GM12878 (cell line): Measurements from ENCODE around the gene SLC51A. TPM values are rescaled to one million over a fixed set of nuclear protein-coding genes. Genes with fewer than 3 reads are reported as not detected.

Source experiments
- ATAC-seq: fragments of 200-7000 bp; cut with Tn5 transposase; 3 replicates; pipeline ENCODE4 v1.9.1; 2020; ENCODE audit warnings: mild to moderate bottlenecking, moderate library complexity
- BruUV-seq: library from RNA; stranded (reverse); fragments of 400-500 nt; replicated peaks from 2 replicates; lab custom pipeline; 2021; lab: Mats Ljungman, UMichigan
- CTCF ChIA-PET: fragments of 300-600 bp; sonication (Branson Sonifier 250); formaldehyde crosslinking; extraction: SDS; loops from one replicate; lab custom pipeline; 2021; ENCODE audit warnings: inconsistent platforms; lab: Yijun Ruan, JAX
- POLR2A ChIA-PET: fragments of 350-600 bp; formaldehyde crosslinking; extraction: SDS; loops from one replicate; lab custom pipeline; 2021; ENCODE audit warnings: inconsistent platforms; lab: Charles Lee
- RAD21 ChIA-PET: fragments of 300-600 bp; sonication (Branson Sonifier 250); formaldehyde crosslinking; loops from one replicate; lab custom pipeline; 2023; ENCODE audit warnings: antibody characterized with exemption; ENCODE audit not compliant: unreplicated experiment; lab: Charles Lee
- SMC1A ChIA-PET: fragments of 300-600 bp; sonication (Branson Sonifier 250); formaldehyde crosslinking; loops from one replicate; lab custom pipeline; 2023; ENCODE audit not compliant: unreplicated experiment, uncharacterized antibody; lab: Charles Lee
- DNase-seq: peaks from one replicate; pipeline ENCODE4 v3.0.0-alpha.2; 2011; ENCODE audit warnings: low read depth, low spot score
- FAIRE-seq: peaks from 3 replicates; lab custom pipeline; 2011; peaks lifted over from hg19 to GRCh38; lab: Jason Lieb, UNC
- H2AFZ ChIP-seq: 2 replicates; pipeline ENCODE4 v1.6.0; 2011; ENCODE audit warnings: low read depth, low read length, control low read depth; ENCODE audit not compliant: control insufficient read depth
- H3K27ac ChIP-seq: 2 replicates; pipeline ENCODE4 v1.5.1; 2011; ENCODE audit warnings: control low read depth; ENCODE audit not compliant: control insufficient read depth, insufficient read depth
- H3K27me3 ChIP-seq, 2 experiments: replicated peaks in 1 of 2; 2 replicates each; pipeline versions ENCODE4 v1.6.0 to v1.6.1; 2011; ENCODE audit warnings: low read length in 1 of 2; ENCODE audit not compliant: control insufficient read depth in 2 of 2, insufficient read depth in 2 of 2
- H3K36me3 ChIP-seq, 2 experiments: 2 replicates each; pipeline ENCODE4 v1.5.1; 2011; ENCODE audit warnings: low read length in 1 of 2; ENCODE audit not compliant: control insufficient read depth in 2 of 2, insufficient read depth in 2 of 2
- H3K4me1 ChIP-seq: 2 replicates; pipeline ENCODE4 v1.6.1; 2011; ENCODE audit warnings: mild to moderate bottlenecking, low read length, moderate library complexity, mixed read lengths; ENCODE audit not compliant: control insufficient read depth, insufficient read depth
- H3K4me2 ChIP-seq: 2 replicates; pipeline ENCODE4 v1.6.0; 2011; ENCODE audit warnings: control low read depth; ENCODE audit not compliant: control insufficient read depth, insufficient read depth
- H3K4me3 ChIP-seq: fragments of 200-600 bp; sonication (generic); 2 replicates; pipeline ENCODE4 v1.5.1; 2016
- H3K79me2 ChIP-seq: 2 replicates; pipeline ENCODE4 v1.6.0; 2011; ENCODE audit warnings: low read length; ENCODE audit not compliant: control insufficient read depth, insufficient read depth
- H3K9ac ChIP-seq: 2 replicates; pipeline ENCODE4 v1.8.0; 2011; ENCODE audit warnings: low read length, control low read depth, mixed read lengths; ENCODE audit not compliant: control insufficient read depth, insufficient read depth
- H3K9me3 ChIP-seq: replicated peaks from 3 replicates; pipeline ENCODE4 v1.5.1; 2011; ENCODE audit warnings: mild to moderate bottlenecking, low read length; ENCODE audit not compliant: control insufficient read depth, insufficient read depth
- H4K20me1 ChIP-seq: 2 replicates; pipeline ENCODE4 v1.6.0; 2011; ENCODE audit not compliant: control insufficient read depth, insufficient read depth
- BRCA1 ChIP-seq: IDR thresholded peaks from 2 replicates; pipeline ENCODE4 v1.6.1; 2011; ENCODE audit warnings: low read depth, low read length, improper control_type of control experiment
- CHD1 ChIP-seq: IDR thresholded peaks from 2 replicates; pipeline ENCODE4 v1.6.1; 2012; ENCODE audit warnings: low read depth, low read length, improper control_type of control experiment
- EP300 ChIP-seq, 2 experiments: fragments of 150-350 bp in 1 of 2; IDR thresholded peaks; 2 replicates each; pipeline ENCODE4 v1.6.1; 2011 to 2012; ENCODE audit warnings: low read depth in 2 of 2, low read length in 2 of 2, borderline replicate concordance in 1 of 2, improper control_type of control experiment in 1 of 2, inconsistent platforms in 1 of 2; ENCODE audit not compliant: control insufficient read depth in 1 of 2
- MYC ChIP-seq: IDR thresholded peaks from 2 replicates; pipeline ENCODE4 v1.6.1; 2011; ENCODE audit warnings: mild to moderate bottlenecking, low read length, moderate library complexity, inconsistent platforms; ENCODE audit not compliant: insufficient read depth, insufficient replicate concordance, insufficient read length, severe bottlenecking
- RFX5 ChIP-seq: IDR thresholded peaks from 2 replicates; pipeline ENCODE4 v1.6.1; 2011; ENCODE audit warnings: low read depth, low read length, improper control_type of control experiment
- SMAD5 ChIP-seq: IDR thresholded peaks from 2 replicates; pipeline ENCODE4 v1.6.1; 2016; ENCODE audit warnings: antibody characterized with exemption, low read depth
- ZNF24 ChIP-seq: fragments of 450-650 bp; IDR thresholded peaks from 2 replicates; pipeline ENCODE4 v1.6.1; 2017; ENCODE audit warnings: antibody characterized with exemption, mild to moderate bottlenecking
- WGBS: methylation state at CpG from one replicate; pipeline ENCODE4 v1.1.6; 2016; ENCODE audit warnings: low lambda C conversion rate; ENCODE audit not compliant: insufficient replicate concordance, insufficient coverage; ENCODE audit errors: missing lambda C conversion rate; 5-methylcytosine and 5-hydroxymethylcytosine counted together
- in situ Hi-C: fragments of 300-500 bp; cut with MboI; formaldehyde crosslinking; loops from 9 replicates; pipeline ENCODE4 v1.14.3; 2018; ENCODE audit warnings: mixed read lengths
- intact Hi-C: fragments of 100-400 bp; cut with micrococcal nuclease; formaldehyde crosslinking; loops from one replicate; pipeline ENCODE4 v1.14.2; 2022; ENCODE audit not compliant: unreplicated experiment
- polyA plus RNA-seq, 11 experiments: library from polyadenylated mRNA; depleted of rRNA in 4 of 11; unstranded in 6 of 11; stranded (reverse) in 5 of 11; fragments of >200 nt; fragmentation: Nextera tagmentation in 4 of 11; fragmentation: Illumina TruSeq in 1 of 11; extraction: Ambion mirVana in 4 of 11; extraction: Trizol in 1 of 11; gene quantifications; 1 replicate in 1 of 11; 2 replicates in 10 of 11; pipeline versions ENCODE4 v1.2.1 to v1.2.3, GENCODE V29; 2011 to 2016; ENCODE audit warnings: inconsistent platforms in 2 of 11, missing spikeins in 2 of 11, low read depth in 1 of 11
- total RNA-seq, 4 experiments: library from RNA; depleted of rRNA in 3 of 4; stranded (reverse); fragments of >200 nt in 3 of 4; fragmentation: Illumina TruSeq in 1 of 4; extraction: Trizol in 1 of 4; gene quantifications; 2 replicates each; pipeline versions ENCODE4 v1.2.1 to v1.2.3, GENCODE V29; 2013 to 2021
- TF ChIP-seq, protein P1 (sequence below): IDR thresholded peaks from 2 replicates; pipeline ENCODE4 v1.6.1; 2012; ENCODE audit warnings: mild to moderate bottlenecking, low read depth, low read length
- TF ChIP-seq, protein P2 (sequence below): fragments of 450-650 bp; IDR thresholded peaks from 2 replicates; pipeline ENCODE4 v1.6.1; 2016; ENCODE audit warnings: mild to moderate bottlenecking, moderate library complexity, borderline replicate concordance
- TF ChIP-seq, protein P3 (sequence below): fragments of 450-650 bp; formaldehyde crosslinking; IDR thresholded peaks from 2 replicates; pipeline ENCODE4 v1.4.0; 2020; ENCODE audit warnings: mild to moderate bottlenecking, moderate library complexity

SLC51A gene
- total and polyA plus RNA-seq, 10 of the 15 experiments (the other 5 are each of a cell fraction or from before 2014, with no cell fraction given): 0.99 to 3.9 (median 2.2) TPM; not detected in 6

DNA sequence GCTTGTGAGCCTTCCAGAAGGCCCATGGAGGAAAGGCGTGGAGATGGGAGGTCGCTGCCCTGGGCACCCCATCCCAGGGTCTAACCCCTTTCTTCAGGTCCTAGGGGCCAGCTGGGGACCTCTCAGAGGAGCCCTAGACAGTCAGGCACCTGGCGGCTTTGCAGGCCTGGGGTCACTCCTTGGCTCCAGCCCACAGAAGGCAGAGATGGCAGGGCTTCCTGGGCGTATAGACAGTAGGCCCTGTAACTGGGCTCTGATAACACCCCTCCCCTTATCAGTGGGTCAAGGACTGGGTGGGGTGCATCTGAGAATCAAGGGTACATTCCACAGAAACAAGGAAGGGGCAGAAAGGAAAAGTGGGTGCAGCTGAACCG, 21.8 kb upstream of the SLC51A start:
- ChIA-PET CTCF (interaction anchor here (1.0 to 6.6 kb wide), 9 partner anchors 14 to 328 kb away, joined by 3 to 121 read pairs (median 3); no protein-coding TSS in a partner anchor), POLR2A (interaction anchor here (0.6 to 6.1 kb wide), 5 partner anchors 14 to 263 kb away, joined by 3 to 61 read pairs (median 8); no protein-coding TSS in a partner anchor), SMC1A (interaction anchor here (1.1 to 9.7 kb wide), 6 partner anchors 13 to 280 kb away, joined by 3 to 151 read pairs (median 5); no protein-coding TSS in a partner anchor), RAD21 (interaction anchor here (0.8 to 6.5 kb wide), 6 partner anchors 8 to 172 kb away, joined by 3 to 113 read pairs (median 10); no protein-coding TSS in a partner anchor)
- no peak for ATAC-seq
- Histone ChIP-seq H3K79me2 (no peaks in the 10 kb centered on the region), H3K9ac (no peak overlapping the region), H2AFZ (no peak overlapping the region), H3K27me3 (no peaks in the 10 kb centered on the region), H3K36me3 (no peaks in the 10 kb centered on the region), H3K9me3 (no peaks in the 10 kb centered on the region), H3K4me3 (no peak overlapping the region), H3K27ac (no peak overlapping the region), H3K4me2 (no peak overlapping the region), H3K4me1 (peaks cover 40% of the 10 kb centered on the region), H4K20me1 (no peaks in the 10 kb centered on the region)
- intact Hi-C loops (loop anchor here (10.0 kb wide), 1 partner anchor 290 kb away; the partner anchor contains the start of gene TNK2), in situ Hi-C loops (loop anchor here (5.0 kb wide), 1 partner anchor 117 kb away; no protein-coding TSS in a partner anchor)
- BruUV-seq: no TSS peak
- 82% methylated on average over 5 of the region's 5 CpGs for WGBS
- no peak for FAIRE-seq
- DNase-seq: no peak
- no peak for TF ChIP-seq EP300 (IDR thresholded peaks at IDR 0.05; ENCODE audit: borderline replicate concordance in 1 of 2, control insufficient read depth in 1 of 2, low read depth in 2 of 2, low read length in 2 of 2)
- TF ChIP-seq, protein P1, sequence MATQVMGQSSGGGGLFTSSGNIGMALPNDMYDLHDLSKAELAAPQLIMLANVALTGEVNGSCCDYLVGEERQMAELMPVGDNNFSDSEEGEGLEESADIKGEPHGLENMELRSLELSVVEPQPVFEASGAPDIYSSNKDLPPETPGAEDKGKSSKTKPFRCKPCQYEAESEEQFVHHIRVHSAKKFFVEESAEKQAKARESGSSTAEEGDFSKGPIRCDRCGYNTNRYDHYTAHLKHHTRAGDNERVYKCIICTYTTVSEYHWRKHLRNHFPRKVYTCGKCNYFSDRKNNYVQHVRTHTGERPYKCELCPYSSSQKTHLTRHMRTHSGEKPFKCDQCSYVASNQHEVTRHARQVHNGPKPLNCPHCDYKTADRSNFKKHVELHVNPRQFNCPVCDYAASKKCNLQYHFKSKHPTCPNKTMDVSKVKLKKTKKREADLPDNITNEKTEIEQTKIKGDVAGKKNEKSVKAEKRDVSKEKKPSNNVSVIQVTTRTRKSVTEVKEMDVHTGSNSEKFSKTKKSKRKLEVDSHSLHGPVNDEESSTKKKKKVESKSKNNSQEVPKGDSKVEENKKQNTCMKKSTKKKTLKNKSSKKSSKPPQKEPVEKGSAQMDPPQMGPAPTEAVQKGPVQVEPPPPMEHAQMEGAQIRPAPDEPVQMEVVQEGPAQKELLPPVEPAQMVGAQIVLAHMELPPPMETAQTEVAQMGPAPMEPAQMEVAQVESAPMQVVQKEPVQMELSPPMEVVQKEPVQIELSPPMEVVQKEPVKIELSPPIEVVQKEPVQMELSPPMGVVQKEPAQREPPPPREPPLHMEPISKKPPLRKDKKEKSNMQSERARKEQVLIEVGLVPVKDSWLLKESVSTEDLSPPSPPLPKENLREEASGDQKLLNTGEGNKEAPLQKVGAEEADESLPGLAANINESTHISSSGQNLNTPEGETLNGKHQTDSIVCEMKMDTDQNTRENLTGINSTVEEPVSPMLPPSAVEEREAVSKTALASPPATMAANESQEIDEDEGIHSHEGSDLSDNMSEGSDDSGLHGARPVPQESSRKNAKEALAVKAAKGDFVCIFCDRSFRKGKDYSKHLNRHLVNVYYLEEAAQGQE: no peak
- TF ChIP-seq MYC: no peak
- no peak for TF ChIP-seq ZNF24
- no peak for TF ChIP-seq CHD1
- TF ChIP-seq, protein P2, sequence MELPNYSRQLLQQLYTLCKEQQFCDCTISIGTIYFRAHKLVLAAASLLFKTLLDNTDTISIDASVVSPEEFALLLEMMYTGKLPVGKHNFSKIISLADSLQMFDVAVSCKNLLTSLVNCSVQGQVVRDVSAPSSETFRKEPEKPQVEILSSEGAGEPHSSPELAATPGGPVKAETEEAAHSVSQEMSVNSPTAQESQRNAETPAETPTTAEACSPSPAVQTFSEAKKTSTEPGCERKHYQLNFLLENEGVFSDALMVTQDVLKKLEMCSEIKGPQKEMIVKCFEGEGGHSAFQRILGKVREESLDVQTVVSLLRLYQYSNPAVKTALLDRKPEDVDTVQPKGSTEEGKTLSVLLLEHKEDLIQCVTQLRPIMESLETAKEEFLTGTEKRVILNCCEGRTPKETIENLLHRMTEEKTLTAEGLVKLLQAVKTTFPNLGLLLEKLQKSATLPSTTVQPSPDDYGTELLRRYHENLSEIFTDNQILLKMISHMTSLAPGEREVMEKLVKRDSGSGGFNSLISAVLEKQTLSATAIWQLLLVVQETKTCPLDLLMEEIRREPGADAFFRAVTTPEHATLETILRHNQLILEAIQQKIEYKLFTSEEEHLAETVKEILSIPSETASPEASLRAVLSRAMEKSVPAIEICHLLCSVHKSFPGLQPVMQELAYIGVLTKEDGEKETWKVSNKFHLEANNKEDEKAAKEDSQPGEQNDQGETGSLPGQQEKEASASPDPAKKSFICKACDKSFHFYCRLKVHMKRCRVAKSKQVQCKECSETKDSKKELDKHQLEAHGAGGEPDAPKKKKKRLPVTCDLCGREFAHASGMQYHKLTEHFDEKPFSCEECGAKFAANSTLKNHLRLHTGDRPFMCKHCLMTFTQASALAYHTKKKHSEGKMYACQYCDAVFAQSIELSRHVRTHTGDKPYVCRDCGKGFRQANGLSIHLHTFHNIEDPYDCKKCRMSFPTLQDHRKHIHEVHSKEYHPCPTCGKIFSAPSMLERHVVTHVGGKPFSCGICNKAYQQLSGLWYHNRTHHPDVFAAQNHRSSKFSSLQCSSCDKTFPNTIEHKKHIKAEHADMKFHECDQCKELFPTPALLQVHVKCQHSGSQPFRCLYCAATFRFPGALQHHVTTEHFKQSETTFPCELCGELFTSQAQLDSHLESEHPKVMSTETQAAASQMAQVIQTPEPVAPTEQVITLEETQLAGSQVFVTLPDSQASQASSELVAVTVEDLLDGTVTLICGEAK: no peak
- TF ChIP-seq, protein P3, sequence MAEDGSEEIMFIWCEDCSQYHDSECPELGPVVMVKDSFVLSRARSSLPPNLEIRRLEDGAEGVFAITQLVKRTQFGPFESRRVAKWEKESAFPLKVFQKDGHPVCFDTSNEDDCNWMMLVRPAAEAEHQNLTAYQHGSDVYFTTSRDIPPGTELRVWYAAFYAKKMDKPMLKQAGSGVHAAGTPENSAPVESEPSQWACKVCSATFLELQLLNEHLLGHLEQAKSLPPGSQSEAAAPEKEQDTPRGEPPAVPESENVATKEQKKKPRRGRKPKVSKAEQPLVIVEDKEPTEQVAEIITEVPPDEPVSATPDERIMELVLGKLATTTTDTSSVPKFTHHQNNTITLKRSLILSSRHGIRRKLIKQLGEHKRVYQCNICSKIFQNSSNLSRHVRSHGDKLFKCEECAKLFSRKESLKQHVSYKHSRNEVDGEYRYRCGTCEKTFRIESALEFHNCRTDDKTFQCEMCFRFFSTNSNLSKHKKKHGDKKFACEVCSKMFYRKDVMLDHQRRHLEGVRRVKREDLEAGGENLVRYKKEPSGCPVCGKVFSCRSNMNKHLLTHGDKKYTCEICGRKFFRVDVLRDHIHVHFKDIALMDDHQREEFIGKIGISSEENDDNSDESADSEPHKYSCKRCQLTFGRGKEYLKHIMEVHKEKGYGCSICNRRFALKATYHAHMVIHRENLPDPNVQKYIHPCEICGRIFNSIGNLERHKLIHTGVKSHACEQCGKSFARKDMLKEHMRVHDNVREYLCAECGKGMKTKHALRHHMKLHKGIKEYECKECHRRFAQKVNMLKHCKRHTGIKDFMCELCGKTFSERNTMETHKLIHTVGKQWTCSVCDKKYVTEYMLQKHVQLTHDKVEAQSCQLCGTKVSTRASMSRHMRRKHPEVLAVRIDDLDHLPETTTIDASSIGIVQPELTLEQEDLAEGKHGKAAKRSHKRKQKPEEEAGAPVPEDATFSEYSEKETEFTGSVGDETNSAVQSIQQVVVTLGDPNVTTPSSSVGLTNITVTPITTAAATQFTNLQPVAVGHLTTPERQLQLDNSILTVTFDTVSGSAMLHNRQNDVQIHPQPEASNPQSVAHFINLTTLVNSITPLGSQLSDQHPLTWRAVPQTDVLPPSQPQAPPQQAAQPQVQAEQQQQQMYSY (CRISPR knock-in tag): no peak
- TF ChIP-seq BRCA1: no peak
- TF ChIP-seq RFX5: no peak
- no peak for TF ChIP-seq SMAD5
